Measurements from ENCODE around the gene CRADD. TPM values are rescaled to one million over a fixed set of nuclear protein-coding genes. Genes with fewer than 3 reads are reported as not detected.

The CRADD gene
- total and polyA plus RNA-seq, 2 experiments from 2014 or later = 18.6 to 21.5 TPM

DNA sequence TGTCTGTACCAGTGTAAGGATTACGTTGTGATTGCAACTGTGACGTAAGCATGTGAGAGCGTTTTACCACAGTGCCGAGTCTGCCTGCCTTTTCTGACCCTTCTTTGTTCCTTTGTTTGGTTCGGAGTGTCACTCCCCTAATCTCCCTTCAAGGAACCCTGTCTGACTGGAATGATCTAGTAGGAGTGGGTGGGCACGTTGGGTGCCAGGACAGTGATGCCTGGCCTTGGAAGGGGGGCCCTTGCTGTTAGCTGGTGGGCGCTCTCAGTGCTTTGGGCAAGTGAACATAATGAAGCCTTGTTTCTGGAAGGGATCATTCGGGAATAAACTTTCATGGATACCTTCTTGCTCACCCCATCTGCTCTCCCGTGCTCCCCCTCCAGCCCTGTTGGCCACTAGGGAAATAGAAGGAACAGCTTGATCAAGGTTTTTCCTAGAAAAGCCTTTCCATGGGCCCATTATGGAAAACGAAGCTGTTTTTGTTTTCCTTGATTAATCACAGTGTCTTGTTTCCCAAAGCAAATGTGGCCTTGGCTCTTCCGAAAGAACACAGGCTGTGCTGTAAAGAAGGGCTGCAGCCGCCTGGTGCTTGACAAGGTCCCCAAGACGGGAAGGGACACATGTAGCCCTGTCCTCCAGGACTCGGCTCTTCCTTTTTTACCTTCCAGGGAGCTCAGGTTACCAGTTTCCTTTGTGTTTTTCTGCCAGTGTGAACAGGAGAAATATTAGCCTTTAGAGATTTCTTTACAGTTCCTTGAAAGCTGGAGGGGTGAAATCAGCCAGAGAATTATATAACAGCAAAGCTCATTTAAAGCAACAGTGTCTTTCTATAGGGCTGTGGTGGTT lies 215.5 kb downstream of the CRADD start:
- in situ Hi-C loops (cut with MboI) = loop anchor here (10.0 kb wide), 1 partner anchor 202 kb away; no protein-coding TSS in a partner anchor
- TF ChIP-seq EZH2 (IDR thresholded peaks at IDR 0.05; ENCODE audit: insufficient read depth, poor library complexity, severe bottlenecking) = no peak
- TF ChIP-seq EZH2phosphoT487 (IDR thresholded peaks at IDR 0.05; ENCODE audit: insufficient read depth, low read depth) = no peak
- Histone ChIP-seq H3K79me2 (ENCODE audit: insufficient read depth) (no peaks in the 10 kb centered on the region), H4K20me1 (ENCODE audit: insufficient read depth) (no peaks in the 10 kb centered on the region), H2AFZ (peak overlapping the region; percentile 13; the same call in 1 of the 2 replicates), H3K27me3 (replicated peaks; ENCODE audit: insufficient read depth) (no peaks in the 10 kb centered on the region), H3K9me3 (ENCODE audit: low read depth) (no peaks in the 10 kb centered on the region), H3K4me1 (ENCODE audit: insufficient read depth) (peaks cover 31% of the 10 kb centered on the region), H3K36me3 (ENCODE audit: low read depth) (no peaks in the 10 kb centered on the region), H3F3A (ENCODE audit: insufficient read depth) (no peaks in the 10 kb centered on the region; the same call in none of the 2 replicates), H3K4me2 (ENCODE audit: unreplicated experiment) (no peak overlapping the region), H3K9ac (no peak overlapping the region), H3K27ac (no peak overlapping the region), H3K4me3 (no peak overlapping the region), H3K9me2 (ENCODE audit: insufficient read depth) (no peaks in the 10 kb centered on the region)
- WGBS, 2 experiments (ENCODE audit: low coverage in 1 of 2, low lambda C conversion rate in 2 of 2, missing lambda C conversion rate in 2 of 2) = 78 to 79% methylated on average over 14 of the region's 14 CpGs
- no peak for DNase-seq

DNA sequence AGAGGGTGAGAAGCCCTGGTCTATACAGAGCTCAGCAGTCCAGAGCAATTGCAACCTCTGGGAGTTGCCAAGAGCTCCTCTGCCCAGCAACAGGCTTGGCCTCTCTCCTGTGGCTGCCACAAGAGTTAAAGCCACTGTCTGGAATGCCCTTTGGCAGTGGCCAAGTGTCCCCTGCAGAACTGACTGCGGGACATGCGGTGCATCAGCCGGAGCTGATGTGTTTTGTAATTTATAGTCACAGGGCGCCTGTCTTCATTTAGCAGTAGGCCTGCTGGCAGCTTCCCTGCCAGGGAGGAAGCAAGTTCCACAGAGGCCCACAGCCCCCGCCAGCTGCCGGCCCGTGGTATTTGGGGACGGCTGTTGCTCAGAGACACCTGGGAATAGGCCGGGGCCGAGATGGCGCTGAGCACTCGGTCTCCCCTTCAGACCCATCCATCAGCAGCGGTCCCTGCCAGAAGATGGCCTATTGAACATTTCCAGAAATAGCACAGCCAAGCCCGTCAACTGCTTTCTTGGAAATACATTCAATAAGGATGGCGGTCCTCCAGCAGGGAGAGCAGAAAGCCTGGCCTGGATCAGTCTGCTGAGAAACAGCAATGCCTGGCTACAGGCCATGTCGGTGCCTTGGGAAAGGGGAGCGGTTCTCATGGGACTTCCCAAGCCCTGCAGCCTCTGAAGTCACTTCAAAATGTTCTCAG lies 217.4 kb downstream of the CRADD start:
- Histone ChIP-seq H3K4me1 (ENCODE audit: insufficient read depth) (peaks cover 31% of the 10 kb centered on the region), H3K9me2 (ENCODE audit: insufficient read depth) (no peaks in the 10 kb centered on the region), H4K20me1 (ENCODE audit: insufficient read depth) (no peaks in the 10 kb centered on the region), H3K4me2 (ENCODE audit: unreplicated experiment) (peak overlapping the region; percentile 18), H2AFZ (peak overlapping the region; percentile 68), H3K9me3 (ENCODE audit: low read depth) (no peaks in the 10 kb centered on the region), H3F3A (ENCODE audit: insufficient read depth) (no peaks in the 10 kb centered on the region; the same call in none of the 2 replicates), H3K79me2 (ENCODE audit: insufficient read depth) (no peaks in the 10 kb centered on the region), H3K27ac (peak overlapping the region; percentile 61), H3K4me3 (no peak overlapping the region), H3K9ac (peak overlapping the region; percentile 37), H3K27me3 (replicated peaks; ENCODE audit: insufficient read depth) (no peaks in the 10 kb centered on the region), H3K36me3 (ENCODE audit: low read depth) (no peaks in the 10 kb centered on the region)
- no peak for TF ChIP-seq EZH2phosphoT487 (IDR thresholded peaks at IDR 0.05; ENCODE audit: insufficient read depth, low read depth)
- no peak for TF ChIP-seq EZH2 (IDR thresholded peaks at IDR 0.05; ENCODE audit: insufficient read depth, poor library complexity, severe bottlenecking)
- DNase-seq = peak; percentile 85
- 13 to 14% methylated on average over 17 of the region's 17 CpGs for WGBS, 2 experiments (ENCODE audit: low coverage in 1 of 2, low lambda C conversion rate in 2 of 2, missing lambda C conversion rate in 2 of 2)
- in situ Hi-C loops (cut with MboI) = loop anchor here (10.0 kb wide), 1 partner anchor 200 kb away; no protein-coding TSS in a partner anchor

DNA sequence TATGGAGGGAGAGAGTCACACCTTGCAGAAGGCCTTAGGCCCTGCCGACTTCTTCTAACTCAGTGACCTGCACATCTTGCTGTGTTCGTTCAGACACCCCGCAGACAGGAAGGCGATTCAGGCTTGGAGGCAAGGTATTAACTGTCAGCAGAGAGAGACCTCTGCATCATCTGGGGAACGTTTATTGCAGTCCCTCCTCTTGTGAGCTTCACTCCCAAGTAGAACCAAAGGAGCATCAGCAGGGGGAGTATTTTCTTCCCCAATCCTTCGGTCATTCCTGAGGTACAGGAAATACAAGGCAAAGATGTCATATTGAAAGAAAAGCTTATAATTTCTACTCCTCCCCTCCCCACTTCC lies 217.9 kb downstream of the CRADD start:
- in situ Hi-C loops (cut with MboI) = loop anchor here (10.0 kb wide), 1 partner anchor 200 kb away; no protein-coding TSS in a partner anchor
- Histone ChIP-seq H3K79me2 (ENCODE audit: insufficient read depth) (no peaks in the 10 kb centered on the region), H3K4me1 (ENCODE audit: insufficient read depth) (peaks cover 31% of the 10 kb centered on the region), H3K9me3 (ENCODE audit: low read depth) (no peaks in the 10 kb centered on the region), H3F3A (ENCODE audit: insufficient read depth) (no peaks in the 10 kb centered on the region; the same call in none of the 2 replicates), H3K4me3 (no peak overlapping the region), H3K9me2 (ENCODE audit: insufficient read depth) (no peaks in the 10 kb centered on the region), H4K20me1 (ENCODE audit: insufficient read depth) (no peaks in the 10 kb centered on the region), H3K27me3 (replicated peaks; ENCODE audit: insufficient read depth) (no peaks in the 10 kb centered on the region), H3K9ac (peak overlapping the region; percentile 37), H3K27ac (peak overlapping the region; percentile 61), H2AFZ (peak overlapping the region; percentile 68), H3K36me3 (ENCODE audit: low read depth) (no peaks in the 10 kb centered on the region), H3K4me2 (ENCODE audit: unreplicated experiment) (no peak overlapping the region)
- DNase-seq = peak; percentile 63
- TF ChIP-seq EZH2phosphoT487 (IDR thresholded peaks at IDR 0.05; ENCODE audit: insufficient read depth, low read depth) = no peak
- no peak for TF ChIP-seq EZH2 (IDR thresholded peaks at IDR 0.05; ENCODE audit: insufficient read depth, poor library complexity, severe bottlenecking)
- WGBS, 2 experiments (ENCODE audit: low coverage in 1 of 2, low lambda C conversion rate in 2 of 2, missing lambda C conversion rate in 2 of 2) = 11 to 13% methylated on average over 6 of the region's 6 CpGs

DNA sequence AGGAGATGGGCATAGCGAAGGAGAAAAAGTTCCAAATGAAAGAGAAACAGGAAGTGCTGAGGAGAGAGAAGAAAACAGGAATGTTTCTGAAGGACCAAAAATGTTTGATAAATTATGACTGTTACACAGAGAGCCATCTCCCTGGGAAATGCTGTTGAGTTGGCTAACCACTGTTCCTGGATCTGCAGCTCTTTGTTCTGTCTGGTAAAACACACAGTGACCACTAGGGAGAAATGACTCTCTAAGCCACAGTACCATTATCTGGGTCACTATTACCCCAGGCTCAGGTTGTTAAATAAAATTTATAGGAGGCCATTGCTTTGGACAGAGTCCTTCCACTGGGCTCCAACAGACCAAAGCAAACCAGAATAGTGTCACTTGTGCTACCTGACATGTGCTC lies 219.3 kb downstream of the CRADD start:
- Histone ChIP-seq H3K4me1 (ENCODE audit: insufficient read depth) (peaks cover 31% of the 10 kb centered on the region), H3K9me3 (ENCODE audit: low read depth) (no peaks in the 10 kb centered on the region), H3K27ac (no peak overlapping the region), H3K27me3 (replicated peaks; ENCODE audit: insufficient read depth) (no peaks in the 10 kb centered on the region), H3K79me2 (ENCODE audit: insufficient read depth) (no peaks in the 10 kb centered on the region), H3K4me3 (no peak overlapping the region), H4K20me1 (ENCODE audit: insufficient read depth) (no peaks in the 10 kb centered on the region), H3F3A (ENCODE audit: insufficient read depth) (no peaks in the 10 kb centered on the region; the same call in none of the 2 replicates), H3K9me2 (ENCODE audit: insufficient read depth) (no peaks in the 10 kb centered on the region), H3K4me2 (ENCODE audit: unreplicated experiment) (no peak overlapping the region), H3K36me3 (ENCODE audit: low read depth) (no peaks in the 10 kb centered on the region), H3K9ac (no peak overlapping the region), H2AFZ (0 out of 2 replicates have a peak overlapping the region, but pooled peaks have one; percentile 10)
- in situ Hi-C loops (cut with MboI) = loop anchor here (10.0 kb wide), 1 partner anchor 198 kb away; no protein-coding TSS in a partner anchor
- peak; percentile 43 for DNase-seq
- TF ChIP-seq EZH2phosphoT487 (IDR thresholded peaks at IDR 0.05; ENCODE audit: insufficient read depth, low read depth) = no peak
- TF ChIP-seq EZH2 (IDR thresholded peaks at IDR 0.05; ENCODE audit: insufficient read depth, poor library complexity, severe bottlenecking) = no peak
- 97 to 100% methylated on average over 1 of the region's 1 CpG for WGBS, 2 experiments (ENCODE audit: low coverage in 1 of 2, low lambda C conversion rate in 2 of 2, missing lambda C conversion rate in 2 of 2)

All from GM23248 (cell line).